SK-N-SH (cell line): ENCODE measurements around the gene NUP37. TPM values are rescaled to one million over a fixed set of nuclear protein-coding genes. Genes with fewer than 3 reads are reported as not detected.

Source experiments
- CTCF ChIA-PET: fragments of 300-600, 350-600 bp; formaldehyde crosslinking; extraction: SDS; loops from one replicate; lab custom pipeline; 2021; lab: Yijun Ruan, JAX
- POLR2A ChIA-PET: fragments of 350-600 bp; sonication (Branson Sonifier 250); formaldehyde crosslinking; extraction: SDS; loops from one replicate; lab custom pipeline; 2020; ENCODE audit warnings: antibody characterized with exemption, inconsistent platforms; lab: Yijun Ruan, JAX
- DNase-seq: peaks from one replicate; pipeline ENCODE4 v3.0.0; 2012
- H2AFZ ChIP-seq: fragments of 200-600 bp; sonication (generic); 2 replicates; pipeline ENCODE4 v1.8.1; 2016; ENCODE audit warnings: antibody characterized with exemption, mild to moderate bottlenecking, low read depth
- H3F3A ChIP-seq: fragments of 200-600 bp; sonication (generic); replicated peaks from 2 replicates; pipeline ENCODE3; 2016; ENCODE audit warnings: antibody characterized with exemption, mild to moderate bottlenecking; ENCODE audit not compliant: insufficient read depth
- H3K27ac ChIP-seq, 2 experiments: fragments of 200-500 bp in 1 of 2; fragments of 200-600 bp in 1 of 2; sonication (Bioruptor generic) in 1 of 2; sonication (generic), shearing (Covaris generic) in 1 of 2; 2 replicates each; pipeline versions ENCODE4 v1.5.1 to v1.6.1; 2014 to 2016; ENCODE audit warnings: low read depth in 2 of 2, inconsistent platforms in 1 of 2, low read length in 1 of 2, mild to moderate bottlenecking in 1 of 2, mixed read lengths in 1 of 2
- H3K27me3 ChIP-seq: fragments of 200-600 bp; sonication (generic), shearing (Covaris generic); 2 replicates; pipeline ENCODE4 v1.6.1; 2016; ENCODE audit warnings: mixed run types; ENCODE audit not compliant: insufficient read depth
- H3K36me3 ChIP-seq, 2 experiments: fragments of 200-500 bp in 1 of 2; fragments of 200-600 bp in 1 of 2; sonication (Bioruptor generic) in 1 of 2; sonication (generic) in 1 of 2; replicated peaks in 1 of 2; 2 replicates each; pipeline versions ENCODE3 to v1.5.1; 2014 to 2016; ENCODE audit warnings: low read length in 1 of 2, mild to moderate bottlenecking in 1 of 2; ENCODE audit not compliant: insufficient read depth in 2 of 2, control insufficient read depth in 1 of 2
- H3K4me1 ChIP-seq, 2 experiments: fragments of 200-500 bp in 1 of 2; fragments of 200-600 bp in 1 of 2; sonication (Bioruptor generic) in 1 of 2; sonication (generic), shearing (Covaris generic) in 1 of 2; 2 replicates each; pipeline versions ENCODE4 v1.5.1 to v1.6.1; 2014 to 2016; ENCODE audit warnings: low read depth in 1 of 2, low read length in 1 of 2, mixed run types in 1 of 2; ENCODE audit not compliant: insufficient read depth in 2 of 2, control insufficient read depth in 1 of 2
- H3K4me2 ChIP-seq: fragments of 200-600 bp; sonication (generic), shearing (Covaris generic); 2 replicates; pipeline ENCODE4 v1.6.1; 2017; ENCODE audit warnings: mixed run types
- H3K4me3 ChIP-seq, 2 experiments: fragments of 200-500 bp in 1 of 2; fragments of 200-600 bp in 1 of 2; sonication (Bioruptor generic) in 1 of 2; sonication (generic), shearing (Covaris generic) in 1 of 2; 2 replicates each; pipeline versions ENCODE4 v1.5.1 to v1.8.1; 2014 to 2016; ENCODE audit warnings: low read depth in 2 of 2, inconsistent platforms in 1 of 2, low read length in 1 of 2, mild to moderate bottlenecking in 1 of 2, mixed read lengths in 1 of 2, moderate library complexity in 1 of 2
- H3K79me2 ChIP-seq: fragments of 200-600 bp; sonication (generic); 2 replicates; pipeline ENCODE4 v1.8.1; 2017; ENCODE audit warnings: mild to moderate bottlenecking; ENCODE audit not compliant: insufficient read depth
- H3K9ac ChIP-seq: fragments of 200-600 bp; sonication (generic); 2 replicates; pipeline ENCODE4 v1.6.1; 2017; ENCODE audit warnings: mixed run types
- H3K9me2 ChIP-seq: fragments of 200-600 bp; sonication (generic); 2 replicates; pipeline ENCODE4 v1.6.1; 2017; ENCODE audit warnings: mixed run types
- H3K9me3 ChIP-seq: fragments of 200-600 bp; sonication (generic); 2 replicates; pipeline ENCODE4 v1.6.1; 2017; ENCODE audit warnings: mixed run types, mild to moderate bottlenecking, moderate library complexity
- H4K20me1 ChIP-seq: fragments of 200-600 bp; sonication (generic); 2 replicates; pipeline ENCODE4 v1.6.1; 2017; ENCODE audit warnings: mild to moderate bottlenecking, mixed run types; ENCODE audit not compliant: insufficient read depth
- EZH2phosphoT487 ChIP-seq: fragments of 200-600 bp; sonication (generic); IDR thresholded peaks from 2 replicates; pipeline ENCODE4 v1.6.1; 2017; ENCODE audit warnings: low read depth, mixed run types, mild to moderate bottlenecking, antibody characterized with exemption, moderate library complexity, borderline replicate concordance
- FOXJ3 ChIP-seq: sonication (generic); formaldehyde crosslinking; IDR thresholded peaks from 2 replicates; pipeline ENCODE4 v1.5.1; 2020; ENCODE audit warnings: mild to moderate bottlenecking, missing genetic modification reagents
- GABPA ChIP-seq: IDR thresholded peaks from 2 replicates; pipeline ENCODE4 v1.4.0; 2012; ENCODE audit warnings: low read depth, mild to moderate bottlenecking
- GATA2 ChIP-seq: sonication (generic); formaldehyde crosslinking; IDR thresholded peaks from 2 replicates; pipeline ENCODE4 v1.5.0; 2020; ENCODE audit warnings: mild to moderate bottlenecking, missing genetic modification reagents
- MXI1 ChIP-seq: IDR thresholded peaks from 2 replicates; pipeline ENCODE4 v1.6.1; 2012; ENCODE audit warnings: mild to moderate bottlenecking, low read depth, low read length, improper control_type of control experiment
- NFIC ChIP-seq: IDR thresholded peaks from 2 replicates; pipeline ENCODE4 v1.4.0; 2012; ENCODE audit warnings: borderline replicate concordance
- NRF1 ChIP-seq: IDR thresholded peaks from 2 replicates; pipeline ENCODE4 v1.6.1; 2012; ENCODE audit warnings: low read depth, mild to moderate bottlenecking, low read length
- POLR2AphosphoS5 ChIP-seq: IDR thresholded peaks from 2 replicates; pipeline ENCODE4 v1.6.1; 2012; ENCODE audit warnings: low read depth, low read length
- RAD21 ChIP-seq: IDR thresholded peaks from 2 replicates; pipeline ENCODE4 v1.6.1; 2012; ENCODE audit warnings: mild to moderate bottlenecking, low read length
- RCOR1 ChIP-seq: fragments of 150-350 bp; IDR thresholded peaks from 2 replicates; pipeline ENCODE4 v1.6.1; 2017; ENCODE audit warnings: antibody characterized with exemption, low read length
- TCF12 ChIP-seq: IDR thresholded peaks from 2 replicates; pipeline ENCODE4 v1.4.0; 2012
- YY1 ChIP-seq: IDR thresholded peaks from 2 replicates; pipeline ENCODE4 v1.4.0; 2012; ENCODE audit warnings: low read depth, mild to moderate bottlenecking
- WGBS: methylation state at CpG from one replicate; pipeline ENCODE4 v1.1.6; 2017; ENCODE audit warnings: low lambda C conversion rate; 5-methylcytosine and 5-hydroxymethylcytosine counted together
- polyA plus RNA-seq, 3 experiments: library from polyadenylated mRNA; depleted of rRNA; stranded (reverse); fragments of >200 nt; gene quantifications; 2 replicates each; pipeline ENCODE4 v1.2.3, GENCODE V29; 2012
- TF ChIP-seq, protein P1 (sequence below): fragments of 150-350 bp; IDR thresholded peaks from 2 replicates; pipeline ENCODE4 v1.6.1; 2016; ENCODE audit warnings: mild to moderate bottlenecking, low read depth, low read length
- TF ChIP-seq, protein P2 (sequence below): IDR thresholded peaks from 2 replicates; pipeline ENCODE4 v1.4.0; 2012; ENCODE audit warnings: low read depth, borderline replicate concordance

The NUP37 gene
- polyA plus RNA-seq, 1 of the 3 experiments (the other 2 are of a cell fraction), result 29.2 TPM

DNA sequence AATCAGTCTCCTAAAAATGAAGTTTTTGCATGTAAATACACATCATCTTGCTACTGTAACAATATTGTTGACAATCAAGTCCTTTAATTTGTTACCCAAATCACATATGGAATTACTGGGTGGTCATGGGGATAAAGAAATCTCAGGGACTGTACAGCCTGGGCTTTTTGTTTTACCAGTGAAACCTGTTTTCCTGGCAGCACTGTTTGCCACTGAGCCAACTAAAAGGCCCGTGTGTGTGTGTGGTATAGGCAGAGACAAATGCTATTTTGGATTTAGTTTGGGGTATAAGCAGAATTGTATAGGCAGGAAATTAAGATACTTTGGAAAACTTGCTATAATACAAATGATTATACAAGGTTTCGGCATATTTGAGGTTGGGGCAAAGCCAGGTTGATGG is 5.7 kb downstream of the NUP37 start:
- POLR2A ChIA-PET, result no interaction called here
- TF ChIP-seq TCF12 (no peak), RCOR1 (no peak), YY1 (no peak), NFIC (no peak), NRF1 (no peak), POLR2AphosphoS5 (no peak)
- H2AFZ ChIP-seq, result no peak overlapping the region
- DNase-seq, result no peak
- H3K27ac ChIP-seq, result no peak overlapping the region
- H3K4me1 ChIP-seq, result peaks cover 4 to 6% of the 10 kb centered on the region in 2 experiments; a peak in 3 of 4 replicates
- H3K36me3 ChIP-seq, result peaks cover 57 to 60% of the 10 kb centered on the region in 2 experiments
- H3K9me3 ChIP-seq, result no peaks in the 10 kb centered on the region
- H4K20me1 ChIP-seq, result no peaks in the 10 kb centered on the region
- no peak overlapping the region for H3K9ac ChIP-seq
- H3K4me3 ChIP-seq, result no peak overlapping the region
- H3F3A ChIP-seq, result peaks cover 3% of the 10 kb centered on the region
- CTCF ChIA-PET, result interaction anchor here (1.0 kb wide), 1 partner anchor 19 kb away, joined by 4 read pairs; no protein-coding TSS in a partner anchor
- peaks cover 6% of the 10 kb centered on the region for H3K79me2 ChIP-seq
- H3K27me3 ChIP-seq, result no peaks in the 10 kb centered on the region
- 91% methylated on average over 2 of the region's 2 CpGs for WGBS
- H3K9me2 ChIP-seq, result no peaks in the 10 kb centered on the region
- no peak overlapping the region for H3K4me2 ChIP-seq

DNA sequence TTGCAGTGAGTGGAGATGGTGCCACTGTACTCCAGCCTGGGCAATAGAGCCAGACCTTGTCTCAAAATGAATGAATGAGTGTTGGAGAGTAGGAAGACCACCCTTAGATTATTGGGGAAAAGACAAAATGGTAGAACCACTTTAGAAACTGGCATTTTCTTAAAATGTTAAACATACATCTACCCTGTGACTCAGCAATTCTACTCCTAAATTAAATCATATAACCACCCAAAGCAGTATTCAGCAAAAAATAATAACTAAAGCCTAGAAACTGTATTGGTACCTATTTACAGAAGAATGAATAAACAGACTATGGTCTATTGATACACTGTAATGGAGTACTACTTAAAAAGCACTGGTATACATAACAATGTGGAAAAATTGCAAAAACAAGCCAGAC is 9.1 kb downstream of the NUP37 start:
- Histone ChIP-seq H3K36me3 (peaks cover 61 to 75% of the 10 kb centered on the region in 2 experiments), H4K20me1 (no peaks in the 10 kb centered on the region), H3K9me3 (peaks cover 8% of the 10 kb centered on the region; the same call in 1 of the 2 replicates), H3K4me1 (no peaks in the 10 kb centered on the region), H3K79me2 (peaks cover 13% of the 10 kb centered on the region; the same call in 1 of the 2 replicates), H3K4me3 (no peak overlapping the region), H3K9ac (no peak overlapping the region), H3K27ac (no peak overlapping the region), H2AFZ (no peak overlapping the region), H3K27me3 (no peaks in the 10 kb centered on the region), H3F3A (peaks cover 3% of the 10 kb centered on the region), H3K9me2 (no peaks in the 10 kb centered on the region), H3K4me2 (no peak overlapping the region)
- no peak for TF ChIP-seq RCOR1
- no peak for TF ChIP-seq TCF12
- no peak for TF ChIP-seq MXI1
- no peak for TF ChIP-seq GATA2
- TF ChIP-seq EZH2phosphoT487, result no peak
- TF ChIP-seq GABPA, result no peak
- no peak for TF ChIP-seq FOXJ3 (CRISPR knock-in tag)
- no peak for TF ChIP-seq RAD21
- TF ChIP-seq, protein P1, sequence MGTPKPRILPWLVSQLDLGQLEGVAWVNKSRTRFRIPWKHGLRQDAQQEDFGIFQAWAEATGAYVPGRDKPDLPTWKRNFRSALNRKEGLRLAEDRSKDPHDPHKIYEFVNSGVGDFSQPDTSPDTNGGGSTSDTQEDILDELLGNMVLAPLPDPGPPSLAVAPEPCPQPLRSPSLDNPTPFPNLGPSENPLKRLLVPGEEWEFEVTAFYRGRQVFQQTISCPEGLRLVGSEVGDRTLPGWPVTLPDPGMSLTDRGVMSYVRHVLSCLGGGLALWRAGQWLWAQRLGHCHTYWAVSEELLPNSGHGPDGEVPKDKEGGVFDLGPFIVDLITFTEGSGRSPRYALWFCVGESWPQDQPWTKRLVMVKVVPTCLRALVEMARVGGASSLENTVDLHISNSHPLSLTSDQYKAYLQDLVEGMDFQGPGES, result no peak
- TF ChIP-seq, protein P2, sequence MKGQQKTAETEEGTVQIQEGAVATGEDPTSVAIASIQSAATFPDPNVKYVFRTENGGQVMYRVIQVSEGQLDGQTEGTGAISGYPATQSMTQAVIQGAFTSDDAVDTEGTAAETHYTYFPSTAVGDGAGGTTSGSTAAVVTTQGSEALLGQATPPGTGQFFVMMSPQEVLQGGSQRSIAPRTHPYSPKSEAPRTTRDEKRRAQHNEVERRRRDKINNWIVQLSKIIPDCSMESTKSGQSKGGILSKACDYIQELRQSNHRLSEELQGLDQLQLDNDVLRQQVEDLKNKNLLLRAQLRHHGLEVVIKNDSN, result no peak
- DNase-seq, result no peak
- ChIA-PET POLR2A (no interaction called here), CTCF (interaction anchor here (0.7 to 1.0 kb wide), 2 partner anchors 15 to 19 kb away, joined by 3 read pairs; no protein-coding TSS in a partner anchor)
